ENCODE results near the gene CCDC92B.
A peak's percentile ranks its signal among the peaks of the same experiment; 100 is the strongest.

The CCDC92B gene

DNA sequence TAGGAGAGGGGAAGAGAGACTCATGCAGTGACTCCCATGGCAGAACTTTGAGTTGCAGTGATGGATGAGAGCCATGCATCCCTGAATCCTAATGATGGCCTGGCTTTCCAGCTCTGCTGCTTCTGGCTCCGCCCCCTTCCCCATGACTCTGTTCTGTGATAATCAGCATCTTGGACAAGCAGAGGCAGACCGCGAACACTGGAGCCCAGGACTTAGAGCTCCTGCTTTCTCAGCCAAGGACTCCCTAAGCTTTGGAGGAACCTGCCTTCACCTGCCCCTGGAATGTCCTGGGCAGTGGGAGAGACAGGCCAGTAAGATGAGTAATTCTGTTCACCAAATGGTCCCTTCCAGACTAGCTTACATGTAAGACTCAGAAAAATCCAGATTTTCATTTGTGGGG, 12.5 kb downstream of the CCDC92B start:
- TF ChIP-seq, protein P1, sequence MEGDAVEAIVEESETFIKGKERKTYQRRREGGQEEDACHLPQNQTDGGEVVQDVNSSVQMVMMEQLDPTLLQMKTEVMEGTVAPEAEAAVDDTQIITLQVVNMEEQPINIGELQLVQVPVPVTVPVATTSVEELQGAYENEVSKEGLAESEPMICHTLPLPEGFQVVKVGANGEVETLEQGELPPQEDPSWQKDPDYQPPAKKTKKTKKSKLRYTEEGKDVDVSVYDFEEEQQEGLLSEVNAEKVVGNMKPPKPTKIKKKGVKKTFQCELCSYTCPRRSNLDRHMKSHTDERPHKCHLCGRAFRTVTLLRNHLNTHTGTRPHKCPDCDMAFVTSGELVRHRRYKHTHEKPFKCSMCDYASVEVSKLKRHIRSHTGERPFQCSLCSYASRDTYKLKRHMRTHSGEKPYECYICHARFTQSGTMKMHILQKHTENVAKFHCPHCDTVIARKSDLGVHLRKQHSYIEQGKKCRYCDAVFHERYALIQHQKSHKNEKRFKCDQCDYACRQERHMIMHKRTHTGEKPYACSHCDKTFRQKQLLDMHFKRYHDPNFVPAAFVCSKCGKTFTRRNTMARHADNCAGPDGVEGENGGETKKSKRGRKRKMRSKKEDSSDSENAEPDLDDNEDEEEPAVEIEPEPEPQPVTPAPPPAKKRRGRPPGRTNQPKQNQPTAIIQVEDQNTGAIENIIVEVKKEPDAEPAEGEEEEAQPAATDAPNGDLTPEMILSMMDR (IDR thresholded peaks at IDR 0.05; ENCODE audit: insufficient read depth, low read depth, low read length, missing control alignments), result no peak
- H3K4me3 ChIP-seq (ENCODE audit: low read depth, low read length), result no peak overlapping the region
- no peak for DNase-seq (ENCODE audit: low read depth)

GRCh38 chr17:2735896-2736295, 13.6 kb downstream of the CCDC92B start:
- no peak overlapping the region for H3K4me3 ChIP-seq (ENCODE audit: low read depth, low read length)
- TF ChIP-seq, protein P1 (IDR thresholded peaks at IDR 0.05; ENCODE audit: insufficient read depth, low read depth, low read length, missing control alignments), result no peak
- no peak for DNase-seq (ENCODE audit: low read depth)

GRCh38 chr17:2734939-2735338, 14.5 kb downstream of the CCDC92B start:
- TF ChIP-seq, protein P1 (IDR thresholded peaks at IDR 0.05; ENCODE audit: insufficient read depth, low read depth, low read length, missing control alignments), result no peak
- no peak overlapping the region for H3K4me3 ChIP-seq (ENCODE audit: low read depth, low read length)
- no peak for DNase-seq (ENCODE audit: low read depth)

DNA sequence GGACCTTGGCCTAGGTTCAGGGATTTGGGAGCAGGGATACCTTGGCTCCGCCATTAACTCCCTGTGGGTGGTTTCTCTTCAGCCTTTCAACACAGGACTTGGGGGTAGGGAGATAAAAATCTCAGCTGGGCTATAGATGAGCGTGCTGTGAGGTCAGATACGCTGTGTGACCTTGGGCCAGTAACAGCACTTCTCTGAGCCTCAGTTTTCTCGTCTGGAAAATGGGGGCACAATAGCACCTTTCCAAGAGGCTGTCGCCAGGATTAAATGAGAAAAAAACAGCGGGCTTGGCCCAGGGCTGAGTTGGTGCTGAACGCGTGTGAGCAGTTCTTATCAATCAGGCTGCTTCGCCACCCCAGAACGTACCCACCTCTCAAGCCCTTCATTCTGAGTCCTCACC, 17.6 kb downstream of the CCDC92B start:
- DNase-seq (ENCODE audit: low read depth), result no peak
- H3K4me3 ChIP-seq (ENCODE audit: low read depth, low read length), result no peak overlapping the region
- TF ChIP-seq, protein P1 (IDR thresholded peaks at IDR 0.05; ENCODE audit: insufficient read depth, low read depth, low read length, missing control alignments), result no peak

DNA sequence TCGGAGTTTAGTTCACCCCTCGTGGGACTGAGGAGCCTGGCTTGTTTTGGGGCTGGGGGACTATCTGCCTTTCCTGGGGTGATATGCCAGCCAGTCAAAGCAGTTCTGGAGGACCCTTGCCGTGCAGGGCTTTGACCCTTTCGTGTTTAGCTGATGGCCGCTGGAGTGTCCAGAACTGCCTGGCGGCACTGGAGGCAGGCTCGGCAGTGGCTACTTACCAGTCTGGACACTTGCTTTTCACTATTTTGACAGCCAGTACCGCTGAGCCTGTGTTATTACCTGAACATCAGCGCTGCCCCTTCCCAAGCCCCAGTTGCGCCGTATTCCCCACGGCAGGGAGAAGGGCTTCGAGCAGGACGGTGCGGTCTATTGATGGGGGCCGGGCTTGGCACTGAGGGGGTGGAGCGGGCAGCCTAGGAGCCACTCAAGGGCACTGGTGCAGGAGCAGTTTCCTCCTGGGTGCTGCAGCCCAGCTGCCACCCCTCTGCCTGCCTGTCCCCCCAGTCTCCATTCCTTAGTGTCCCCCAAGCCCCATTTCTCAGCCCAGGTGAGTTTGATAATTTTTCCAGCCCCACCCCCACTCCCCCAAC, 18.6 kb downstream of the CCDC92B start:
- TF ChIP-seq, protein P1 (IDR thresholded peaks at IDR 0.05; ENCODE audit: insufficient read depth, low read depth, low read length, missing control alignments), result no peak
- no peak for DNase-seq (ENCODE audit: low read depth)

DNA sequence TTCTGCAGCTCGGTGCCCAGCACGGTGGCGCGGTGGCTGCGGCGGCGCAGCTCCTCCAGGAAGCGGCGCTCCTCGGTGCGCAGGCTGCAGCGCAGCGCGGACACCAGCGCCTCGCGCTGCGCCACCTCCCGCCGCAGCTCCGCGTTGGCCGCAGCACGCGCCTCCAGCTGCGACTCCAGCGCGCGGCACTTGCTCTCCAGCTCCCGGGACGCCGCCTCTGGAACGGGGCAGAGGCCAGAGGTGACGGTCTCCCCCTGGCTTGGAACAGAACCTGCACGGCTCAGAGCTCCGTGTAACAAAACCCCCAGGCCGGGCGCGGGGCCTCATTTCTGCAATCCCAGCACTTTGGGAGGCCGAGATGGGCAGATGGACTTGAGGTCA, 24.7 kb downstream of the CCDC92B start:
- DNase-seq (ENCODE audit: low read depth), result peak; percentile 53
- no peak overlapping the region for H3K4me3 ChIP-seq (ENCODE audit: low read depth, low read length)
- TF ChIP-seq, protein P1 (IDR thresholded peaks at IDR 0.05; ENCODE audit: insufficient read depth, low read depth, low read length, missing control alignments), result peak; percentile 8

More for the DNA sequence above, 18.6 kb downstream of the CCDC92B start:
- H3K4me3 ChIP-seq (ENCODE audit: low read depth, low read length), result no peak overlapping the region

Measured in GM12865 (cell line).